Measurements from ENCODE around the gene SLC25A41. TPM values are rescaled to one million over a fixed set of nuclear protein-coding genes. Genes with fewer than 3 reads are reported as not detected.

The SLC25A41 gene
- total and polyA plus RNA-seq, 4 experiments from 2014 or later, result not detected

GRCh38 chr19:6460099-6460884 lies 26.7 kb upstream of the SLC25A41 start:
- Histone ChIP-seq H3K27ac (ENCODE audit: low read depth, low read length) (peak overlapping the region; percentile 70), H3K4me3 (ENCODE audit: low read length in 2 of 2) (peak overlapping the region; percentile 85 to 90), H3K27me3 (ENCODE audit: insufficient read depth, low read length) (no peaks in the 10 kb centered on the region), H3K4me1 (ENCODE audit: insufficient read depth, low read length) (peaks cover 24% of the 10 kb centered on the region), H3K9me3 (ENCODE audit: control insufficient read depth in 1 of 2, low read length in 2 of 2) (peaks cover 0 to 1% of the 10 kb centered on the region in 2 donors), H3K36me3 (ENCODE audit: insufficient read depth, low read length) (peaks cover 1% of the 10 kb centered on the region)
- intact Hi-C loops (cut with micrococcal nuclease), result loop anchor here (1.0 to 2.0 kb wide), 8 partner anchors 21 to 403 kb away; partner anchors contain the start of genes ALKBH7, CLPP, DENND1C and TRIP10
- Mint-ChIP-seq H3K4me1 (peaks cover 12 to 45% (median 25%) of the 10 kb centered on the region in 4 donors), H3K27ac (peak overlapping the region; percentile 86 to 99 (median 93)), H3K4me3 (peak overlapping the region; percentile 93 to 99 (median 96)), H3K27me3 (no peaks in the 10 kb centered on the region), H3K36me3 (peaks cover 11 to 13% of the 10 kb centered on the region in 2 donors), H3K9me3 (peaks cover 0 to 7% (median under 1%) of the 10 kb centered on the region in 8 donors)
- POLR2A ChIA-PET (ENCODE audit: partially characterized antibody), result interaction anchor here (0.7 to 3.5 kb wide), 5 partner anchors 21 to 99 kb away, joined by 3 to 35 read pairs (median 5); partner anchors contain the start of genes CLPP, DENND1C, KHSRP and TUBB4A
- peak; percentile 97 to 98 (median 97) for DNase-seq
- CTCF ChIA-PET (ENCODE audit: partially characterized antibody), result interaction anchor here (0.7 to 1.1 kb wide), 4 partner anchors 21 to 1180 kb away, joined by 3 to 4 read pairs (median 4); partner anchors contain the start of gene DENND1C

DNA sequence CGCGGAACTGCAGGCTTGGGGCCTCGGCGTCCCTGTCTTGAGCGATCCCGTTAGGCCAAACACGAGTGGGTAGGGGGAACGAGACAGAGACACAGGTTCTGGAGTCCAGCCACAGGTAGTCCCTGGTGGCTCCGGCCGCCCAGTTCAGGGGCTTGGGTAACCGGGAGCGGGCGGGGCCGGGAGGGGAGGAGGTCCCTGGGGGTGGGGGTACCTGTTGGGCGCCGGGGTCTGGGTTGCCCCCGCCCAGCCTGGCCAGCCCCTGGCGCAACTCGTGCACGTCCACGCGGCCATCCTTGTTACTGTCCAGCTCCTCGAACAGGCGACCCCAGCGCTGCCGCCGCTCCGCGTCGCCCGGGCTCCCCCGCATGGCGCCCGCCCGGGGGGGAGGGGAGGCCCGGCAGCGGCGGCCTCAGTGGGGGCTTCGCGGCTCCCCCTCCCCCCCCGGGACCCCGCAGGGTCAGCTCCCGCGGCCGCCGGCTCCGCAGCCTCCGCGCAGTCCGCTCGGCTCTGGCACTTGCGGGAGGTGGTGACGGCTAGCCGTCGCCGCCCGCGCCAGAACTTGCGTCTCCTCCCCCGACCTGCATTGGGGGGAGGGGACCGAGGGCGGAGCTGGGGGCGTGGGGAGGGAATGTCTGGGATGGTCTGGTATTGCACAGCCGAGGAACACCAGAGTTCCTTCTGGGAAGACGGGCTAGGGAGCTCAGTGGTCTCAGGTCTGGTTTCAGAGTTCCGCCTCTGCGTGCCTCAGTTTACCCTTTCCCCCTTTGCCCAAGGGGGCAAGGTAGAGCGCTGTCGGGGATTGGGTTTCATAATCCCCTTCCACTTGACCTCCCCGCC lies 25.9 kb upstream of the SLC25A41 start, which contains the start of gene SLC25A23:
Gene SLC25A23, minus strand, starts transcription at position 531 of the 837 bp plus-strand sequence. Its CDS starts 164 bp downstream, at position 367.
- Histone ChIP-seq H3K9me3 (ENCODE audit: control insufficient read depth in 1 of 2, low read length in 2 of 2) (peaks cover 0 to 9% of the 10 kb centered on the region in 2 donors), H3K4me3 (ENCODE audit: low read length in 2 of 2) (peak within 1 kb of the TSS; percentile 85 to 90), H3K27ac (ENCODE audit: low read depth, low read length) (peak within 1 kb of the TSS; percentile 70), H3K4me1 (ENCODE audit: insufficient read depth, low read length) (peaks cover 19% of the 10 kb centered on the region), H3K36me3 (ENCODE audit: insufficient read depth, low read length) (peaks cover 9% of the 10 kb centered on the region), H3K27me3 (ENCODE audit: insufficient read depth, low read length) (no peaks in the 10 kb centered on the region)
- intact Hi-C loops (cut with micrococcal nuclease), result loop anchor here (1.0 to 2.0 kb wide), 8 partner anchors 22 to 404 kb away; partner anchors contain the start of genes ALKBH7, CLPP, DENND1C and TRIP10
- peak; percentile 40 to 70 (median 46) for DNase-seq
- Mint-ChIP-seq H3K4me3 (peak within 1 kb of the TSS; percentile 93 to 99 (median 96)), H3K4me1 (peaks cover 12 to 39% (median 20%) of the 10 kb centered on the region in 4 donors), H3K27ac (peak within 1 kb of the TSS; percentile 86 to 99 (median 93)), H3K36me3 (peaks cover 18 to 19% of the 10 kb centered on the region in 2 donors), H3K27me3 (no peaks in the 10 kb centered on the region), H3K9me3 (peaks cover 0 to 15% (median 1%) of the 10 kb centered on the region in 8 donors)
- ChIA-PET CTCF (ENCODE audit: partially characterized antibody) (interaction anchor here (1.1 kb wide), 1 partner anchor 22 kb away, joined by 3 read pairs; the partner anchor contains the start of gene DENND1C), POLR2A (ENCODE audit: partially characterized antibody) (interaction anchor here (1.0 to 3.5 kb wide), 7 partner anchors 22 to 1460 kb away, joined by 3 to 35 read pairs (median 4); partner anchors contain the start of genes CLPP, DENND1C, GTF2F1 and KHSRP)

- no peaks in the 10 kb centered on the region for H3K27me3 Mint-ChIP-seq
- H3K4me3 Mint-ChIP-seq, result peak overlapping the region; percentile 76 to 91 (median 88)
- H3K27ac ChIP-seq (ENCODE audit: low read depth, low read length), result no peak overlapping the region
- peak overlapping the region in 1 of 2 donors; percentile 85 for H3K4me3 ChIP-seq (ENCODE audit: low read length in 2 of 2)
- H3K36me3 ChIP-seq (ENCODE audit: insufficient read depth, low read length), result peaks cover 14% of the 10 kb centered on the region
- peaks cover 0 to 19% (median 3%) of the 10 kb centered on the region in 8 donors for H3K9me3 Mint-ChIP-seq
- ChIA-PET POLR2A (ENCODE audit: partially characterized antibody) (interaction anchor here (1.0 to 3.5 kb wide), 8 partner anchors 22 to 1461 kb away, joined by 3 to 35 read pairs (median 4); partner anchors contain the start of genes CLPP, DENND1C, GTF2F1 and KHSRP), CTCF (ENCODE audit: partially characterized antibody) (no interaction called here)
- H3K4me1 Mint-ChIP-seq, result peaks cover 9 to 35% (median 16%) of the 10 kb centered on the region in 4 donors
- H3K4me1 ChIP-seq (ENCODE audit: insufficient read depth, low read length), result peaks cover 12% of the 10 kb centered on the region
- no peaks in the 10 kb centered on the region for H3K27me3 ChIP-seq (ENCODE audit: insufficient read depth, low read length)
- H3K27ac Mint-ChIP-seq, result peak overlapping the region; percentile 57 to 91 (median 84)
- DNase-seq, result no peak
- intact Hi-C loops (cut with micrococcal nuclease), result no loop called here
- H3K9me3 ChIP-seq (ENCODE audit: control insufficient read depth in 1 of 2, low read length in 2 of 2), result peaks cover 0 to 16% of the 10 kb centered on the region in 2 donors
- H3K36me3 Mint-ChIP-seq, result peaks cover 22 to 25% of the 10 kb centered on the region in 2 donors
These were observed 25.2 kb upstream of the SLC25A41 start for GRCh38 chr19:6458695-6459261.

DNA sequence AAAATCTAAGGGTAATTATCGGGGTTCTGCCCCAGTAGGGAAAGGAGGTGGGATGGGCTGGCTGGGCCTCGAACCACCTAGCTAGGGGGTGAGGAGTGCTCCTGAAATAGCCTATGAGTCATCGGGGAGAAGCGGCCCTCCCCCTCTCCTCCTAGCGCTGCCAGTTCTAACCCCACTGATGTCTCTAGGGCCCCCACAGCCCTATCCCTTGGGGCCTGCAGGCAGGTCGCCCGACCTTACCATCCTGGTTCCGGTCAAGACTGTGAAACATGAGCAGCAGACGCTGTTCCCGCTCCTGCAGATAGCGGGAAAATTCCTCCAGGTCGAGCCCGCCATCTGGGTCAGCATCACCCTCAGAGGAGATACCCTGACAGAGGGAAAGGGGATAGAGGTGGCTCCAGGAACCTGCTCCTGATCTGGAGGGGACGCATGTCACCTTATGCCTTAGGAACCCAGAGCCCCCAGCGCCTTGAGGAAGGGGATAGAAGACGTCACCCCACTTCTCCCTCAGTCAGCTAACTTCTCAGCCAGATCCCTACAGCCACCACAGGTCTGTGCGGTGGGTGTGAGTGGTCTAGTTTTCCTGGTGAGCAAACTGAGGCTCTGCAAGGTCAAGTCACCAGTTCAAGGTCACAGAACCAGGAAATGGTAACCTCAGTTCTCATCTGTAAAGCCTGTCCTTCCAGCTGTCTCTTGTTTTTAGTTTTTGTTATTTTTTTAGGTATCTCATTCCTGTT lies 24.6 kb upstream of the SLC25A41 start:
- Mint-ChIP-seq H3K27ac (peak overlapping the region in 5 of 7 donors; percentile 81 to 91 (median 84)), H3K4me1 (peaks cover 9 to 34% (median 15%) of the 10 kb centered on the region in 4 donors), H3K36me3 (peaks cover 26 to 29% of the 10 kb centered on the region in 2 donors), H3K4me3 (peak overlapping the region; percentile 76 to 91 (median 88)), H3K27me3 (no peaks in the 10 kb centered on the region), H3K9me3 (peaks cover 0 to 22% (median 4%) of the 10 kb centered on the region in 8 donors)
- H3K27ac ChIP-seq (ENCODE audit: low read depth, low read length), result no peak overlapping the region
- peaks cover 11% of the 10 kb centered on the region for H3K4me1 ChIP-seq (ENCODE audit: insufficient read depth, low read length)
- DNase-seq, result no peak
- POLR2A ChIA-PET (ENCODE audit: partially characterized antibody), result interaction anchor here (1.1 to 3.5 kb wide), 5 partner anchors 23 to 1462 kb away, joined by 3 to 35 read pairs (median 4); partner anchors contain the start of genes DENND1C, KHSRP, SNAPC2 and VAV1
- no peaks in the 10 kb centered on the region for H3K27me3 ChIP-seq (ENCODE audit: insufficient read depth, low read length)
- peaks cover 0 to 18% of the 10 kb centered on the region in 2 donors for H3K9me3 ChIP-seq (ENCODE audit: control insufficient read depth in 1 of 2, low read length in 2 of 2)
- H3K4me3 ChIP-seq (ENCODE audit: low read length in 2 of 2), result no peak overlapping the region
- intact Hi-C loops (cut with micrococcal nuclease), result no loop called here
- H3K36me3 ChIP-seq (ENCODE audit: insufficient read depth, low read length), result peaks cover 14% of the 10 kb centered on the region
- CTCF ChIA-PET (ENCODE audit: partially characterized antibody), result no interaction called here

- Mint-ChIP-seq H3K4me3 (peak overlapping the region in 1 of 8 donors; percentile 25), H3K4me1 (peaks cover 9 to 23% (median 15%) of the 10 kb centered on the region in 4 donors), H3K36me3 (peaks cover 32 to 41% of the 10 kb centered on the region in 2 donors), H3K9me3 (peaks cover 0 to 22% (median 4%) of the 10 kb centered on the region in 8 donors), H3K27me3 (no peaks in the 10 kb centered on the region), H3K27ac (no peak overlapping the region)
- peaks cover 14% of the 10 kb centered on the region for H3K36me3 ChIP-seq (ENCODE audit: insufficient read depth, low read length)
- H3K4me1 ChIP-seq (ENCODE audit: insufficient read depth, low read length), result peaks cover 11% of the 10 kb centered on the region
- DNase-seq, result no peak
- no peaks in the 10 kb centered on the region for H3K27me3 ChIP-seq (ENCODE audit: insufficient read depth, low read length)
- peaks cover 0 to 18% of the 10 kb centered on the region in 2 donors for H3K9me3 ChIP-seq (ENCODE audit: control insufficient read depth in 1 of 2, low read length in 2 of 2)
- intact Hi-C loops (cut with micrococcal nuclease), result no loop called here
- H3K4me3 ChIP-seq (ENCODE audit: low read length in 2 of 2), result no peak overlapping the region
- H3K27ac ChIP-seq (ENCODE audit: low read depth, low read length), result no peak overlapping the region
- ChIA-PET POLR2A (ENCODE audit: partially characterized antibody) (interaction anchor here (0.9 kb wide), 1 partner anchor 95 kb away, joined by 3 read pairs; no protein-coding TSS in a partner anchor), CTCF (ENCODE audit: partially characterized antibody) (no interaction called here)
These were observed 22.4 kb upstream of the SLC25A41 start for GRCh38 chr19:6455924-6456323.

Measured in CD4-positive, alpha-beta memory T cell (primary cell).